GM12878 (cell line): ENCODE measurements around the gene NDUFB2. TPM values are rescaled to one million over a fixed set of nuclear protein-coding genes. Genes with fewer than 3 reads are reported as not detected.
A peak's percentile ranks its signal among the peaks of the same experiment; 100 is the strongest.

ENCODE experiments used
- BACH1 ChIP-seq: fragments of 450-650 bp; IDR thresholded peaks from 2 replicates; pipeline ENCODE4 v1.6.1; 2017; ENCODE audit warnings: mild to moderate bottlenecking, borderline replicate concordance
- BCL11A ChIP-seq: IDR thresholded peaks from 2 replicates; pipeline ENCODE4 v1.6.1; 2011; ENCODE audit warnings: low read depth, low read length
- BCLAF1 ChIP-seq: fragments of 450-650 bp; IDR thresholded peaks from 2 replicates; pipeline ENCODE4 v1.6.1; 2017; ENCODE audit warnings: antibody characterized with exemption, mild to moderate bottlenecking, moderate library complexity
- CREB1 ChIP-seq: IDR thresholded peaks from 2 replicates; pipeline ENCODE4 v1.6.1; 2012; ENCODE audit warnings: low read depth, mild to moderate bottlenecking, inconsistent platforms
- EZH2 ChIP-seq: IDR thresholded peaks from 2 replicates; pipeline ENCODE4 v1.6.1; 2012; ENCODE audit warnings: low read depth, mild to moderate bottlenecking, control low read depth, inconsistent platforms, low read length, borderline replicate concordance; ENCODE audit not compliant: control insufficient read depth
- FOXK2 ChIP-seq: fragments of 450-650 bp; IDR thresholded peaks from 2 replicates; pipeline ENCODE4 v1.6.1; 2017; ENCODE audit warnings: mild to moderate bottlenecking, moderate library complexity
- GABPA ChIP-seq: IDR thresholded peaks from 2 replicates; pipeline ENCODE4 v1.6.1; 2014; ENCODE audit warnings: antibody characterized with exemption, low read depth, mild to moderate bottlenecking, inconsistent platforms
- HDAC2 ChIP-seq: fragments of 200-600 bp; sonication (generic); IDR thresholded peaks from 2 replicates; pipeline ENCODE4 v1.6.1; 2017
- IRF3 ChIP-seq: fragments of 450-650 bp; IDR thresholded peaks from 2 replicates; pipeline ENCODE4 v1.6.1; 2014; ENCODE audit warnings: mild to moderate bottlenecking
- JUNB ChIP-seq: IDR thresholded peaks from 2 replicates; pipeline ENCODE4 v1.6.1; 2016; ENCODE audit warnings: antibody characterized with exemption, mild to moderate bottlenecking
- MEF2B ChIP-seq: fragments of 450-650 bp; IDR thresholded peaks from 2 replicates; pipeline ENCODE4 v1.6.1; 2018; ENCODE audit warnings: mild to moderate bottlenecking, moderate library complexity; ENCODE audit not compliant: partially characterized antibody, poor library complexity, severe bottlenecking
- PAX8 ChIP-seq: fragments of 450-650 bp; IDR thresholded peaks from 2 replicates; pipeline ENCODE4 v1.6.1; 2017; ENCODE audit warnings: mild to moderate bottlenecking, moderate library complexity
- POLR2A ChIP-seq: IDR thresholded peaks from 2 replicates; pipeline ENCODE4 v1.6.1; 2011; ENCODE audit warnings: low read depth, mild to moderate bottlenecking, low read length
- POLR2AphosphoS2 ChIP-seq: IDR thresholded peaks from 2 replicates; pipeline ENCODE4 v1.6.1; 2011; ENCODE audit warnings: low read depth, mild to moderate bottlenecking, low read length, improper control_type of control experiment, moderate library complexity
- POU2F2 ChIP-seq: IDR thresholded peaks from 3 replicates; pipeline ENCODE4 v1.6.1; 2011; ENCODE audit warnings: low read depth, mild to moderate bottlenecking, low read length, borderline replicate concordance
- RAD21 ChIP-seq: IDR thresholded peaks from 2 replicates; pipeline ENCODE4 v1.6.1; 2011; ENCODE audit warnings: mild to moderate bottlenecking, low read depth, low read length, moderate library complexity; ENCODE audit not compliant: insufficient read depth
- RBBP5 ChIP-seq: fragments of 200-600 bp; sonication (generic); conservative IDR thresholded peaks from 2 replicates; pipeline ENCODE4 v1.6.1; 2016
- SP1 ChIP-seq: IDR thresholded peaks from one replicate; pipeline ENCODE4 v1.6.1; 2011; ENCODE audit warnings: low read depth, low read length
- STAT3 ChIP-seq: IDR thresholded peaks from 2 replicates; pipeline ENCODE4 v1.6.1; 2011; ENCODE audit warnings: low read depth, low read length, improper control_type of control experiment
- SUPT20H ChIP-seq: IDR thresholded peaks from 2 replicates; pipeline ENCODE4 v1.6.1; 2011; ENCODE audit warnings: low read depth, mild to moderate bottlenecking, low read length, moderate library complexity, borderline replicate concordance; ENCODE audit not compliant: control insufficient read depth
- TBL1XR1 ChIP-seq: IDR thresholded peaks from 2 replicates; pipeline ENCODE4 v1.6.1; 2012; ENCODE audit warnings: low read depth, low read length, improper control_type of control experiment
- USF2 ChIP-seq: IDR thresholded peaks from 2 replicates; pipeline ENCODE4 v1.6.1; 2011; ENCODE audit warnings: low read depth, low read length, improper control_type of control experiment, borderline replicate concordance
- WRNIP1 ChIP-seq: IDR thresholded peaks from 2 replicates; pipeline ENCODE4 v1.6.1; 2011; ENCODE audit warnings: low read depth, low read length, improper control_type of control experiment, borderline replicate concordance
- YY1 ChIP-seq: IDR thresholded peaks from 2 replicates; pipeline ENCODE4 v1.6.1; 2011; ENCODE audit warnings: low read depth, mild to moderate bottlenecking, low read length
- ZBED1 ChIP-seq: IDR thresholded peaks from 2 replicates; pipeline ENCODE4 v1.6.1; 2016; ENCODE audit warnings: borderline replicate concordance
- polyA plus RNA-seq, 11 experiments: library from polyadenylated mRNA; depleted of rRNA in 4 of 11; unstranded in 6 of 11; stranded (reverse) in 5 of 11; fragments of >200 nt; fragmentation: Nextera tagmentation in 4 of 11; fragmentation: Illumina TruSeq in 1 of 11; extraction: Ambion mirVana in 4 of 11; extraction: Trizol in 1 of 11; gene quantifications; 1 replicate in 1 of 11; 2 replicates in 10 of 11; pipeline versions ENCODE4 v1.2.1 to v1.2.3, GENCODE V29; 2011 to 2016; ENCODE audit warnings: inconsistent platforms in 2 of 11, missing spikeins in 2 of 11, low read depth in 1 of 11
- total RNA-seq, 4 experiments: library from RNA; depleted of rRNA in 3 of 4; stranded (reverse); fragments of >200 nt in 3 of 4; fragmentation: Illumina TruSeq in 1 of 4; extraction: Trizol in 1 of 4; gene quantifications; 2 replicates each; pipeline versions ENCODE4 v1.2.1 to v1.2.3, GENCODE V29; 2013 to 2021
- TF ChIP-seq, protein P1 (sequence below): fragments of 450-650 bp; conservative IDR thresholded peaks from 2 replicates; pipeline ENCODE4 v1.6.1; 2017; ENCODE audit warnings: mild to moderate bottlenecking, moderate library complexity

NDUFB2 gene
- total and polyA plus RNA-seq, 10 of the 15 experiments (the other 5 are each of a cell fraction or from before 2014, with no cell fraction given): 109 to 1,236 (median 323) TPM

DNA sequence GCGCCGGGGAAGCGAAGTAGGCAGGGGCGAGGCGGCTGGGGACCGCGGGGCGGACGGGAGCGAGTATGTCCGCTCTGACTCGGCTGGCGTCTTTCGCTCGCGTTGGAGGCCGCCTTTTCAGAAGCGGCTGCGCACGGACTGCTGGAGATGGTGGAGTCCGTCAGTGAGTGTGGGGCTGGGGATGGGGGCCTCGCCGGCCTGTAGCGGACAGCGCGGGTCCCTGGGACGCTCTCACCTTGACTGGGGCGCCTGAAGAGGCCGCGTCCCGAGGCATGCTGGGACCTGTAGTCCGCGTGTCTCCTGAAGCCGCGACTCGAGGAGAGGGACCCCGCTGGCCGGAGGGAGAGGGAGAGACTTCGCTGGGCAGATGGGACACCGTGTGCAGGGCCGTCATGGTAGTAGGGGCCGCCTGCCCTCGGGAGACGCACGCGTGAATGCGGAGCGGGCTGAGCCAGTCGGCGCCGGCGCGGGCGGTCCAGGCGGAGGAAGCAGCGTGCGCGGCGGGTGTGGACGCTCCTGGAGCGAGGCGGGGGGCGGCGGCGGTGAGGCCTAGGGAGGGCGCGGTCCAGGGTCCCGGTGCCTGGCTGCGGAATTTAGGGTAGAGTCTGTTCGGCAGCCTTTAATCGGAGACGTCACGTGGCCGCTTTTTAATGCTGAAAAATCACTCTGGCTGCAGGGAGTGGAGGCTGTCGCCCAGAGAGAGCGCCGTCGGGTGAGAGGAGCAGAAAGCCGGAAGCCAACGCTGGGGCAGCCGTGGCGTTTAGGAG lies at the start of gene NDUFB2 (continued):
- no peak for TF ChIP-seq BCLAF1
- TF ChIP-seq POLR2A: peak; percentile 95
- TF ChIP-seq ZBED1: no peak
- no peak for TF ChIP-seq EZH2
- TF ChIP-seq IRF3: no peak
- TF ChIP-seq JUNB: no peak
- TF ChIP-seq, protein P1, sequence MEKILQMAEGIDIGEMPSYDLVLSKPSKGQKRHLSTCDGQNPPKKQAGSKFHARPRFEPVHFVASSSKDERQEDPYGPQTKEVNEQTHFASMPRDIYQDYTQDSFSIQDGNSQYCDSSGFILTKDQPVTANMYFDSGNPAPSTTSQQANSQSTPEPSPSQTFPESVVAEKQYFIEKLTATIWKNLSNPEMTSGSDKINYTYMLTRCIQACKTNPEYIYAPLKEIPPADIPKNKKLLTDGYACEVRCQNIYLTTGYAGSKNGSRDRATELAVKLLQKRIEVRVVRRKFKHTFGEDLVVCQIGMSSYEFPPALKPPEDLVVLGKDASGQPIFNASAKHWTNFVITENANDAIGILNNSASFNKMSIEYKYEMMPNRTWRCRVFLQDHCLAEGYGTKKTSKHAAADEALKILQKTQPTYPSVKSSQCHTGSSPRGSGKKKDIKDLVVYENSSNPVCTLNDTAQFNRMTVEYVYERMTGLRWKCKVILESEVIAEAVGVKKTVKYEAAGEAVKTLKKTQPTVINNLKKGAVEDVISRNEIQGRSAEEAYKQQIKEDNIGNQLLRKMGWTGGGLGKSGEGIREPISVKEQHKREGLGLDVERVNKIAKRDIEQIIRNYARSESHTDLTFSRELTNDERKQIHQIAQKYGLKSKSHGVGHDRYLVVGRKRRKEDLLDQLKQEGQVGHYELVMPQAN: peak; percentile 55
- TF ChIP-seq MEF2B: no peak
- TF ChIP-seq YY1: peak; percentile 59; the same call in 1 of the 2 replicates
- TF ChIP-seq RAD21: no peak
- TF ChIP-seq PAX8: no peak
- TF ChIP-seq CREB1: peak; percentile 36
- no peak for TF ChIP-seq HDAC2
- TF ChIP-seq SUPT20H: no peak
- TF ChIP-seq BCL11A: no peak
- peak; percentile 2; the same call in 1 of the 2 replicates for TF ChIP-seq USF2
- TF ChIP-seq RBBP5: 0 out of 2 replicates have a peak, but pooled peaks have one; percentile 34
- no peak for TF ChIP-seq GABPA
- no peak for TF ChIP-seq FOXK2
- 0 out of 2 replicates have a peak, but pooled peaks have one; percentile 25 for TF ChIP-seq TBL1XR1
- TF ChIP-seq POLR2AphosphoS2: peak; percentile 83; the same call in 1 of the 2 replicates
- TF ChIP-seq STAT3: no peak
- TF ChIP-seq SP1: no peak
- TF ChIP-seq POU2F2: peak; percentile 53; the same call in 1 of the 3 replicates
- TF ChIP-seq BACH1: peak; percentile 56
- no peak for TF ChIP-seq WRNIP1
